CMK (cell line): Measurements from ENCODE around the gene BTBD17.

ENCODE experiments used
- DNase-seq: peaks from one replicate; pipeline ENCODE4 v3.0.0-alpha.2; 2010; ENCODE audit warnings: low read depth

Gene BTBD17

DNA sequence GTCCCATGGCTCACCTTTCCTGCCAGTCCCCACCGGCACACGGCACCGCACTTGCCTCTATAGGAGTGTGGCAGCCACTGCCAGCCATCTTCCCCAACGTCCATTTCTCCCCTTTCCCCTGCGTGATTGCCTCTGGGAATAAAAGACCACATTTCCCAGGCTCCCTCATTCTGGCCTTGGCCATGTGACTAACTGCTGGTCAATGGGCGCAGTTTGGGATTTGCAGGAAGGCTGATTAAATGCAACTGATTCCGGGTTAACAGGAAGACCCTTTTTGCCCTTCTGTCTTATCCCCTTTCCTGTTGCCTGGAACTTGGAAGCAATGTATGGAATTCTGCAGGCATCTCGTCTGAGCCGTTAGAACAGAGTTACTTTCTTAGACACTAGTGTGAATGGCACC is 3.0 kb downstream of the BTBD17 start:
- DNase-seq = no peak

- DNase-seq = no peak
These were observed 4.2 kb downstream of the BTBD17 start for GRCh38 chr17:74357466-74357809.

GRCh38 chr17:74356646-74357465 is 4.8 kb downstream of the BTBD17 start:
- DNase-seq = no peak

DNA sequence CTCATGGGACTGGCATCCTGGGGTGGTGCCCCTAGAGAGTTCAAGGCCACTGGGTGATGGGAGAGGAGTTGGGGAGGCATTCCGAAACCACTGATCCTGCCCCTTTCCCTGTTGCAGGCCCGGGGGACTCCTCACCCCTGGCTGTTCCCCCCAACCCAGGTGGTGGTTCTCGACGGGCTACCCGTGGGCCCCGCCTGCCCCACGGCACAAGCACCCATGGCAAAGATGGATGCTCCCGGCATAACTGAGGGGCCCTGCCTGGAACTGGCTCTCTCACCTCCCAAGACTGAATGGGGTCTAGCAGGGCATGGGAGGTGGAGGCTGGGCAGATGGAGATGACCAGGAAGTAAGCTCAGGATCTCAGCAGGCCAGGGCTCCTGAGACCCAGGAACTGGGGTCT is 6.6 kb downstream of the BTBD17 start:
- DNase-seq = no peak

GRCh38 chr17:74354561-74354960 is 7.1 kb downstream of the BTBD17 start:
- DNase-seq = no peak

DNA sequence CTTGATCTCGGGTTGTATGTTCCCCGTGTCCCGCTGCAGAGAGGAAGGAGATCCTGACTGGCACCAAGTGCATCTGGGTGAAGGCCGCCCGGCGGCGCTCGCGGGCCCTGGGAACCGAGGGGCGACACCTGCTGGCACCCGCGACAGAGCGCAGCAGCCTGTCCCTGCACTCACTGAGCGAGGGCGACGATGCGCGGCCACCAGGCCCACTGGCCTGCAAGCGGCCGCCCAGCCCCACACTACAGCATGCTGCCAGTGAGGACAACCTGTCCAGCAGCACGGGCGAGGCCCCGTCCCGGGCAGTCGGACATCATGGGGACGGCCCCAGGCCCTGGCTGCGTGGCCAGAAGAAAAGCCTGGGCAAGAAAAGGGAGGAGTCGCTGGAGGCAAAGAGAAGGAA is 7.5 kb downstream of the BTBD17 start:
- DNase-seq = no peak

DNA sequence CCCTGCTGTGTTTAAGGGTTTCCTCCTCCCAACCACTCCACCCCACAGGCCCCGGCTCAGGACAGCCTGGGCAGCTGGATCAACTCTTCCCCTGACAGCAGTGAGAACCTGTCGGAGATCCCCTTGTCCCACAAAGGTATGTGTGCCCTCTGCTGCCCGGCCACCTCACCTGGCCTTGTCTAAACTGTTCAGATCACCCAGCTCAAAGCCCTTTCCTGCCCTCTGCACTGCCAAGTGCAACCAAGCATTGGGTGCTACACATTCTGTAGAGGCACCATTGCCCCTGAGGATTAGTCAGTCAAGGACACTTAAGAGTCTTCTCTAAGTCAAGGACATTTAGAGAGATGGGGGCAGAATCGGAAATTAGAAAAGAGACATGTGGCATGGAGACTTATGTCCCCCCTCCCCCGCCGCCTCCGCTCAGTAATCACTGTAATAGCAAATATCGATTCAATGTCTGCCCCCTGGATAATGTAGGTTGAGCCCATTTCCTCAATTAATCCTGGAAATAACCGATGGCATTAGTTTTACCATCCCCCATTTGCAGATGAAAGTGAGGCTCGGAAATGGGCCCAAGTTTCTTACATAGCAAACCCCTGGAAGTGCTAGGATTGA is 8.1 kb downstream of the BTBD17 start:
- no peak for DNase-seq

DNA sequence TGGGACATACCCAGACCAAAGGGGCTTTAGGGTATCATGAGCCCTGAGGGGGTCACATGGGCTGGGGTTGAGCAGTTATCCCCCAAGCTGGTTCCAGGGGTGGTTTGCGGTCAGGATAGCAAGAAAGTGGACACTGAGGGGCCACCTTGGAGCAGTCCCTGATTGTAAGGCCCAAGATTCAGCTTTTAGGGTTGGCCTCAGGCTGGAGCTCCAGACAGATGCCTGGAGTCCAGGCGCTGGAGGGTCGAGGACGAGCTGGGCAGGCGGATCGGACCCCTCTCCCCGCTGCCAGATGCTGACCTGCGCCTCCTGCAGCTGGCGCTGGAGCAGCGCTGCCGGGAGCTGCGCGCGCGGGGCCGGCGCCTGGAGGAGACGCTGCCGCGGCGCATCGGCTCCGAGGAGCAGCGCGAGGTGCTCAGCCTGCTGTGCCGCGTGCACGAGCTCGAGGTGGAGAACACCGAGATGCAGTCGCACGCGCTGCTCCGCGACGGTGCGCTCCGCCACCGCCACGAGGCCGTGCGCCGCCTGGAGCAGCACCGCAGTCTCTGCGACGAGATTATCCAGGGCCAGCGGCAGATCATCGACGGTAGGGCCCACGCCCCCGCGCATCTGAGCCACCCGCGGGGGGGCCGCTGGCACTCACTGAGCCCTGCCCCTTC is 10.0 kb downstream of the BTBD17 start:
- DNase-seq = no peak

DNA sequence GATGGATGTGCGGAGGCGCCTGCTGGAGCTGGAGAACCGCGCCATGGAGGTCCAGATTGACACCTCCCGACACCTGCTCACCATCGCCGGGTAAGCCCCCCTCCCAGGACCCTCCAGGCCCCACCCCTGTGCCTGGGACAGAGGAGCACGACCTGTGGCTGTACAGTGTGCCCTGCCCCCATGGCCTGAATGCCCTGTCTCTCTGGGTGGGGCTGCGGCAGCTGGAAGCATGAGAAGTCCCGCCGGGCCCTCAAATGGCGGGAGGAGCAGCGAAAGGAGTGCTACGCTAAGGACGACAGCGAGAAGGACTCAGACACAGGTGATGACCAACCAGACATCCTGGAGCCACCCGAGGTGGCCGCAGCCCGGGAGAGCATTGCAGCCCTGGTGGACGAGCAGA is 11.2 kb downstream of the BTBD17 start:
- no peak for DNase-seq

GRCh38 chr17:74349120-74349519 is 12.5 kb downstream of the BTBD17 start:
- no peak for DNase-seq

DNA sequence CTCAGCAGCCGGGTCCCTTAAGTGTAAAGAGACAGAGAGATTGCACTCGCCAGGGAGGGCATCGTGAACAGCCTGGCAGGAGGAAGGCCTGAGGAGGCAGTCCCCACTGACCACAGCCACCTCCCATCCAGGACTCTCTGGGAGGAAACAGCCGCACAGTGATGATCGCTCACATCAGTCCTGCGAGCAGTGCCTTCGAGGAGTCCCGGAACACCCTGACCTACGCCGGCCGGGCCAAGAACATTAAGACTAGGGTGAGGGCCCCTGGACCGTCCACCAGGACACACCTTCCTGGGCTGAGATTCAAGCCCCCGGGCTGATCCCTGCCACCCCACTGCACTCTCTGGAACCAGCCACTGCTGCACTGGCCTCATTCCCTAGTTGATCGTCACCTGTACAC is 14.0 kb downstream of the BTBD17 start:
- DNase-seq = no peak

DNA sequence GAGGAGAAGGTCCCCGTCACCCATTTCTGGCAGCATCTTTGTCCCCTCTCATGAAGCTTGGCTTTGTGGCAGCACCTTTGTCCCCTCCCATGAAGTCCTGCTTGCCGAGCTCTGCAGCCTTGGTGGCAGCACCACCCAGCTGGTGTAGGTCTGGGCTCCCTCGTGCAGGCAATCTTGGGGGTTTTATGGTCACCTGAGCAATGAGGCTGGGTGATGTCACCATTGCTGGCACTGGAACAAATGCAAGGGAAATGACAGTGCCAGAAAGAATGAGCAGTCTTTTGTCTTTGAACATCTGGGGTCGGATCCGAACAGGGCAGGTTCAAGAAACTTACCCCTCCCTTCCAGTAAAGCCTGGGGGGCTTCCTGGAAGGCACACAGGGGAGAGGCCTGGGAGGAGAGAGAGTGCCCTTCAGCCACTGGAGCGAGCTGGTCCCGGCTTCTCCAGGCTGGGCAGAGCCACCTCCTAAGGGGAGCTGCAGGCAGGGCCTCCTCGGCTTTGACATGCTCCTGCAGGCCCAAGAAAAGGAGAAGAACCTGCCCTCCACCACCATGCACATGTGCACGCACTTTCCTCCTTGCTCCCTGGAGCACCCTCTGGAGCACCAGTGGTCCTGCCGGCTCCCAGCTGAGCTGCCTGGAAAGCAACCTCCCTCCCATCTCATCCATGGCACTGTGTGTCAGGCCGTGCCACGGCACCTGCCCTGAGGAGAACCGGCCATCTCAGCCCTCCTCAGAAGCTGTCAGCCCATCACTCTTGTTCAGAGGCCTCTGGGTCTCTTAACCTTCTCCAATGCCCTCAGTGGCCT is 16.0 kb downstream of the BTBD17 start:
- no peak for DNase-seq

DNA sequence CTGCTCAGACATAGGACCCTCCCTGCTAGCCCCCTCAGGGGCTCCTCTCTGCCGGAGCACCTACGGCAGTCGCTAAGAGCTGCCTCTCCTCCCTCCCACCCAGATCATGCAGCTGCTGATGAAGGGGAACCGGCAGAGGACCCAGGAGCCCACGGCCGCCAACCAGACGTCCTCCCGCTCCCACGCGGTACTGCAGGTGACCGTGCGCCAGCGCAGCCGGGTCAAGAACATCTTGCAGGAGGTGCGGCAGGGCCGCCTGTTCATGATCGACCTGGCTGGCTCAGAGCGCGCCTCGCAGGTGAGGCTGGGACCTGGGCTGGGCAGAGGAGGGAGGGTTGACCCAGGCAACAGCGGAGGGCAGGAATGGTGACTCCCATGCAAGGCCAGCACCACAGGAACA is 17.0 kb downstream of the BTBD17 start:
- no peak for DNase-seq

DNA sequence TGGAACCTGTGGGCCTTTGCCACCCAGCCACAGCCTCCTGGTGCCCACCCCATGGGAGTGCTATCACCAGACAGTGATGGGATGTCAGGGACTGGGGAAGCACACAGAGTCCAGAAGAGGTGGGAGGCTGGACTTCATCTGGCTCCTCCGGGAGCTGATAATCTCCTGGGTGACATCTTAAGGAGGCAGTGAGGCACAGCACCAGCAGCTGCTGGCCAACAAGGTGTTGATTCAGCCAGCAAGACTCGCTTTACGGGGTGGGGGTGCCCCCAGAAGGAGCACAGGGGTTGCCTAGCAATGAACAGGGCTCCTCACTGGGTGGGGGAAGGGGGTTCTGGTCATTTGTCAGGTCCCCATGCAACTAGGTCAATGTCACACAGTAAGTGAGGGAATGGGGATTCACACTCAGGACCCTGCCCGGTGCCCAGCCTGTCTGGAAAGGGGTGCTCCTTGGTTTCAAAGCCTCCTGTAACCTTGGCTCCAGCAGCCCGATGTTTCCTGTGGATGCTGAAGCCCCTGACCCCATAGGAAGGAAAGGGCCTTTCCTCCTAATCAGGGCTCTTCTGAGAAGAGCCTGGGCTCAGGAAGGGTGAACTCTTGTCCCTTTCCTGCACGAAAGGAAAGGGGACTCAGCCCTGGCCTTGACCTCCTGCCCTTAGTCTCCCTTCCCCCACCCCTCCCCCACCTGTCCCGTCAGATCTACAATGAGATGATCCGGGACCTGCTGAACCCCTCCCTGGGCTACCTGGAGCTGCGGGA is 18.0 kb downstream of the BTBD17 start:
- no peak for DNase-seq

DNA sequence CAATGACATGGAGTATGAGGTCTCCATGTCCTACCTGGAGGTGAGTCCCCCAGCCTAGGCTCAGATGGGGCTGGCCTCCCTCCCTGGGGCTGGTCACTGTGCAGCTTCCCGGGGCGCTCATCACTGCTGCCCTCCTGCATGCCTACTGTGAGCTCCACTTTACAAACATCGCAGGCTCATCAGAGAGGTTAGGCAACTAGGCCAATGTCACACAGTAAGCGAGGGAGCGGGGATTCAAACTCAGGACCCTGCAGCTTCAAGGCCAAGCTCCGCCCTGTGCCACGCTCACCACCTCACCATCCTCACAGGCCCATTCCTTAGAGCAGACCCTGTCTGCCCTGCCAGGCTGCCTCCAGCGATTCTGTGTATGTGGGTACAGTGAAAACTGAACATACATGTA is 18.5 kb downstream of the BTBD17 start:
- DNase-seq = no peak

DNA sequence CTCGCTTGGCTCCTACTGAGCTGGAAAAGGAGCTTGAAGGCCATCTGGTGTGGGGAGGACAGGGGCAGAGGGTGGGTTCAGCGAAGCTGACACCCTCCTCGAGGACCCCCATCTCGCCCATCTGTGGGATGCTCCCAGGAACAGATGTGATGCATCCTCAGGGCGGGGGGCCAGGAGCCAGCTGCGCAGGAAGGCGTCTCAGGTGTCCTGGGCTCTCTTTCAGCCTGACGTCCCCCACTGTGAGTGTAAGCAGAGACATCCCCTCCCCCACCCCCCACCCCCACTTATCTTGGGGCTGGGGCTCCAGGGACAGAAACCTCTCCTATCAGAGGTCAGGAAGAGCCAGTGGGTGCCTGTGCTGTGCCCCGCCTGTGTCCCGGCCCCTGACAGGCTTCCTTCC is 19.4 kb downstream of the BTBD17 start:
- DNase-seq = no peak

DNA sequence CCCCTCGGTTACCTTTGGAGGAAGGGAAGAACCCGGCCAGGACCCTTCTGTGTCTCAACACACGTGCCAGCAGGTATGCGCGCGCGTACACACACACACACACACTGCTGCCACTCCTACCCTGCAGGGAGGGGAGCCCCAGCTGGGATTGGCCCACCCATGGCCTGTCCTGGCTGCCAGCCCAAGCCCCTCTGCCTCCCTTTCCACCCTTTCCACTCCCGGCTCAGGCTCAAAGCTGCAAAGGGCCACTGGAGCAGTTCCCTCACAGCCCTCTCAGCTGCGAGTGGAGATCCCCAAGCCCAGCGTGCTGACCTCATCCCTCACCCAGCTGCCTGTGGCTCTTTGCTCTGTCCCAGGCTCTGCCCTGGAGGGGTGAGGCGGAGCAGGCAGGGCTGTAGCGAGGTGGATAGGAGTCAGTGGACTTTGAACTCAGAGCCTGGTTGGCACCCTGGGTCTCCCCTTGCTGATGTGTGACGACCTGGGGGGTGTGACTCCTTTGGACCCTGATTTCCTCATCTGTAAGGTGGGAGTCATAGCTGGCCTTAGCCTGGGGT is 21.1 kb downstream of the BTBD17 start:
- no peak for DNase-seq

DNA sequence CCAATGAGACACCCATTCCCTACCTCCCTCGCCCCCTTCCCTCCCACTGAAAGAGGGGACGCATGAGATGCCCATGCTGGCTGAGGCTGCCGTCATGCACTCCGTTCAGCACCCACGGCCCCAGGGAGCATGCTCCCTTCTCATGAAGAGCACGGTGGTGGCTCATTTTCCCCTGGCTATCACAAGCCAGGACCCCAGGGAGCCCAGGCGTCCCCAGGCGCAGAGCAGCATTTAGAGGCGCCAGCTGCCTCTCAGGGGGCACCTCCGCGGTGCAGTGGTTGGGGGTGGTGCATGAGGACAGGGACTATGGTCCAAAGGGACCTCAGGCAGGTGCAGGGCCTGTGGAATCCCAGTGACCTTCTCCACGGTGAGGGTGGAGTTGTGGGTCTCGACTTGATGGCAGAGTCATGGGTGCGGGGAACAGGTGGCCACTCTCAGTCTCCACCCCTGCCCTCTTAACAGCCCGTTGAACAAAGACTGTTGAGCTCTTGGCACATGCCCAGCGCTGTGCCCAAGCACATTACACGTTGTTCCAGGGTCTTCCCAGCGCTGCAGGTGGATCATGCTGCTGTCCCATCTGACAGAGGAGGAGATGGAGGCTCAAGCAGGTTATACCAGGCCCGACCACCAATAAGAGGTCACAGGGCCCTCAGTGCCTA is 22.0 kb downstream of the BTBD17 start:
- DNase-seq = no peak

GRCh38 chr17:74337834-74338500 is 23.7 kb downstream of the BTBD17 start:
- DNase-seq = no peak

DNA sequence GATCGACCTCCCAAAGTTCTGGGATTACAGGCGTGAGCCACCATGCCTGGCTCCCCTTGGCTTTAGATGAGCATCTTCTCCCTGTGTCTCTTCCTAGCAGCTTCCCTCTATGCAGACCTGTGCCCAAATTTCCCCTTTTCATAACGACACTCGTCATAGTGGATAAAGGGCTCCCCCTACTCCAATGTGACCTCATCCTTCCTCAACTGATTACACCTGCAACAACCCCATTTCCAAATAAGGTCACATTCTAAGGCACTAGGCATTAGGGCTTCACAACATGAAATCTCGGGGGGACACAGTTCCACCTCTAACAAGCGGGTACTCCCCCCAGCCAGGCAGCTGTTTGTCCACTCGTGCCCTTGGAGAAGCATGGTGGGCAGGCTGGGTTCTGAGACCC is 25.4 kb downstream of the BTBD17 start:
- no peak for DNase-seq
